Retinal pigment epithelial cell (primary cell): ENCODE data around the gene GNB2.
"Not testable (repeated sequence)": the region's sequence is repeated elsewhere in the genome, so short reads cannot be mapped to it uniquely, and the experiment has no call there.

Experiments
- DNase-seq: peaks from one replicate; pipeline ENCODE4 v3.0.0-alpha.2; 2010; ENCODE audit warnings: low read depth
- H3K4me3 ChIP-seq: 2 replicates; pipeline ENCODE4 v1.5.1; 2011; ENCODE audit warnings: mild to moderate bottlenecking, low read length, control low read depth, moderate library complexity
- CTCF ChIP-seq: conservative IDR thresholded peaks from 2 replicates; pipeline ENCODE4 v1.5.1; 2011; ENCODE audit warnings: low read depth, low read length, control low read depth, inconsistent platforms

GNB2 gene

GRCh38 chr7:100694098-100694745, 20.7 kb downstream of the GNB2 start, which contains the start of gene GIGYF1:
GIGYF1 (minus strand) TSS chr7:100694250; CDS start chr7:100688238, 6,012 bp downstream.
- no peak for TF ChIP-seq CTCF
- no peak for DNase-seq
- H3K4me3 ChIP-seq, result peak within 1 kb of the TSS; percentile 80

GRCh38 chr7:100696123-100696521, 22.6 kb downstream of the GNB2 start:
- no peak for TF ChIP-seq CTCF
- H3K4me3 ChIP-seq, result no peak overlapping the region
- no peak for DNase-seq

GRCh38 chr7:100699018-100699417, 25.5 kb downstream of the GNB2 start:
- H3K4me3 ChIP-seq, result no peak overlapping the region
- DNase-seq, result no peak
- TF ChIP-seq CTCF, result no peak

- DNase-seq, H3K4me3 ChIP-seq: not testable (repeated sequence)
Observed at GRCh38 chr7:100701089-100701488, 27.5 kb downstream of the GNB2 start.

- TF ChIP-seq CTCF, result peak; percentile 91
- DNase-seq, result no peak
- peak overlapping the region; percentile 87 for H3K4me3 ChIP-seq
Observed at GRCh38 chr7:100705320-100705752, 31.8 kb downstream of the GNB2 start.

- H3K4me3 ChIP-seq, result peak within 1 kb of the TSS; percentile 87
- TF ChIP-seq CTCF, result no peak
- DNase-seq, result peak; percentile 90
Observed at GRCh38 chr7:100705753-100706671, 32.5 kb downstream of the GNB2 start, which contains the start of gene POP7. POP7 (plus strand) TSS chr7:100706121; CDS start chr7:100706831, 710 bp downstream.

- DNase-seq, result no peak
- no peak for TF ChIP-seq CTCF
- peak overlapping the region; percentile 87 for H3K4me3 ChIP-seq
Observed at GRCh38 chr7:100706672-100707311, 33.3 kb downstream of the GNB2 start.
